ENCODE measurements around the gene ATP2C2.

DNA sequence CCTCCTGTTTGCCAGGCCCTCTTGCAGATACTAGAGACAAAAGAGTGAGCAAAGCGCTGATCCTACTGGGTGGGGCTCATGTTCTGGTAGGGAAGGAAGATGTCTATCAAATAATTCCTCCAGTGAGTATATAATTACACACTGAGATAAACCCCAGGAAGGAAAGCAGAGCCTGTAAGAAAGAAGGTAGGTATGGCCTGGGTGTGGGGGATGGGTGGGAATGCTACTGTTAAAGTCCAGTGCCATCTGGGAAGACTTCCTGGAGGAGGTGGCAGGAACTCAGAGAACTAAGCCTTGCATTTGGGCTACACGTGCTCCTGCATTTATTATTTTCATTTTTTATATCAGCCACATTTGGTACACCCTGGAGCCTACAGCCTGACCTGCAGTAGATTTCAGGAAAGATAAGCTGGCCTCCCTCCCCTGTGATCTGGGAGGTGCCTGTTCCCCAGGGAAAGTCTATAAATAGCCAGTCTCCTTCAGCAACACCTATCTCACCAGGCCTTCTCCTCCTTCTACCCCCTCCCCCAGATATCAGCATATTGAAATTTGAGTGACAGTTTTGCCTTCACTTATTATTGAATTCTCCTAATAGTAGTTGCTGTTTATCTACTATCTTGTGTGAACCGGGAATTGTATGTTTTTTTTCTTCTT, 11.5 kb downstream of the ATP2C2 start:
- TF ChIP-seq POLR2A (IDR thresholded peaks at IDR 0.05): no peak
- TF ChIP-seq, protein P1, sequence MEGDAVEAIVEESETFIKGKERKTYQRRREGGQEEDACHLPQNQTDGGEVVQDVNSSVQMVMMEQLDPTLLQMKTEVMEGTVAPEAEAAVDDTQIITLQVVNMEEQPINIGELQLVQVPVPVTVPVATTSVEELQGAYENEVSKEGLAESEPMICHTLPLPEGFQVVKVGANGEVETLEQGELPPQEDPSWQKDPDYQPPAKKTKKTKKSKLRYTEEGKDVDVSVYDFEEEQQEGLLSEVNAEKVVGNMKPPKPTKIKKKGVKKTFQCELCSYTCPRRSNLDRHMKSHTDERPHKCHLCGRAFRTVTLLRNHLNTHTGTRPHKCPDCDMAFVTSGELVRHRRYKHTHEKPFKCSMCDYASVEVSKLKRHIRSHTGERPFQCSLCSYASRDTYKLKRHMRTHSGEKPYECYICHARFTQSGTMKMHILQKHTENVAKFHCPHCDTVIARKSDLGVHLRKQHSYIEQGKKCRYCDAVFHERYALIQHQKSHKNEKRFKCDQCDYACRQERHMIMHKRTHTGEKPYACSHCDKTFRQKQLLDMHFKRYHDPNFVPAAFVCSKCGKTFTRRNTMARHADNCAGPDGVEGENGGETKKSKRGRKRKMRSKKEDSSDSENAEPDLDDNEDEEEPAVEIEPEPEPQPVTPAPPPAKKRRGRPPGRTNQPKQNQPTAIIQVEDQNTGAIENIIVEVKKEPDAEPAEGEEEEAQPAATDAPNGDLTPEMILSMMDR (IDR thresholded peaks at IDR 0.05): no peak
